ENCODE data around the gene ARPC2. TPM values are rescaled to one million over a fixed set of nuclear protein-coding genes. Genes with fewer than 3 reads are reported as not detected.

The ARPC2 gene
- total RNA-seq, 1 donor from 2014 or later: 153 TPM

DNA sequence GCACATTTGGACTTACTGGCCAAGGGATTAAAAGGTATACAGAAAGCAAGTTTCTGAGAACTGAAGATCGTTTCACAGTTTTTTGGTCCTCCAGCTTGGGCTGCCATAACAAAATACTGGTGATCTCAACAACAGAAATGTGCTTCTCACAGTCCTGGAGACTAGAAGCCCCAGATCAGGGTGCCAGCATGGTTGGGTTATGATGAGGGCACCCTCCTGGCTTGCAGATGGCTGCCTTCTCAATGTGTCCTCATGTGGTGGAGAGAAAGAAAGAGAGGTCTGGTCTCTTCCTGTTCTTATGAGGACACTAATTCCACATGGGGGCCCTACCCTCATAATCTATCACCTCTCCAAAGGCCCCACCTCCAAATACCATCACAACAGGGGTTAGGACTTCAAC lies 30.1 kb upstream of the ARPC2 start:
- Mint-ChIP-seq H3K27ac (no peak overlapping the region), H3K9me3 (ENCODE audit: low read depth) (no peaks in the 10 kb centered on the region), H3K4me3 (ENCODE audit: low read depth) (no peak overlapping the region), H3K36me3 (ENCODE audit: insufficient read depth) (no peaks in the 10 kb centered on the region), H3K4me1 (ENCODE audit: low read depth) (peaks cover 4% of the 10 kb centered on the region), H3K27me3 (peaks cover 6% of the 10 kb centered on the region)
- no peak for DNase-seq (ENCODE audit: low spot score, unreplicated experiment)
- TF ChIP-seq, protein P1, sequence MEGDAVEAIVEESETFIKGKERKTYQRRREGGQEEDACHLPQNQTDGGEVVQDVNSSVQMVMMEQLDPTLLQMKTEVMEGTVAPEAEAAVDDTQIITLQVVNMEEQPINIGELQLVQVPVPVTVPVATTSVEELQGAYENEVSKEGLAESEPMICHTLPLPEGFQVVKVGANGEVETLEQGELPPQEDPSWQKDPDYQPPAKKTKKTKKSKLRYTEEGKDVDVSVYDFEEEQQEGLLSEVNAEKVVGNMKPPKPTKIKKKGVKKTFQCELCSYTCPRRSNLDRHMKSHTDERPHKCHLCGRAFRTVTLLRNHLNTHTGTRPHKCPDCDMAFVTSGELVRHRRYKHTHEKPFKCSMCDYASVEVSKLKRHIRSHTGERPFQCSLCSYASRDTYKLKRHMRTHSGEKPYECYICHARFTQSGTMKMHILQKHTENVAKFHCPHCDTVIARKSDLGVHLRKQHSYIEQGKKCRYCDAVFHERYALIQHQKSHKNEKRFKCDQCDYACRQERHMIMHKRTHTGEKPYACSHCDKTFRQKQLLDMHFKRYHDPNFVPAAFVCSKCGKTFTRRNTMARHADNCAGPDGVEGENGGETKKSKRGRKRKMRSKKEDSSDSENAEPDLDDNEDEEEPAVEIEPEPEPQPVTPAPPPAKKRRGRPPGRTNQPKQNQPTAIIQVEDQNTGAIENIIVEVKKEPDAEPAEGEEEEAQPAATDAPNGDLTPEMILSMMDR (IDR thresholded peaks at IDR 0.05; ENCODE audit: unreplicated experiment): no peak

DNA sequence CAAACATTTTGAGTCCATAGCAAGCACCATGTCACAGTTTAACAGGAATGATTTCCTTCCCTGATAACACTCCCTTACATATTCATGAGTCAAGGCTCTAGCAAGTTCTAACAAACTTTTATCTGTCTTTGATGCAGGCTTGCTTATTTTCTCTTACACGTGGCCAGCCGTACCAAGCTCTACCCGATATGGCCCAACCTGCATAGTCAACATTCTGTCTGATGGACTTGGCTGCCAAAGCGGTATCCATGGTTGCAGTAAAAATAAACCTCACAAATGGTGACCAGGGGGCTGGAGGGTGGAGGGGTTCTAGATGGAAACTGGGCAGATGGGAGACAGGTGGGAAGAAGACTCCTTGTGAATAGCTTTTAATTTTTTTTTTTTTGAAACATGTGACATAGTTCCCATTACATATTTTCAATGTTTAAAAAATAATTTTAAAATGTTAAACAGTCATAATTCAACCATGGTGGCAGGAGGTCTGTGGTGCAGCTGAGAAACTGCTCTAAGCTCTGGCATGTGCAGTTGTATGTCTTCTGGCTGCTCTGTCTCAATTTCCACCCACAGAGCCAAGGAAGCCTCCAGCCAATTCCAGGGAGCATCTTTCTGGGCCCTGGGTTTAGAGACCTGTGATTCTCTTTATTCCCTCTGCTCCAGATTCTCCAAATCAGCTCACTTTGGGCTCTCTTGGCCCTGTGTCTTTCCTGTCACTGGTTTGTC lies 29.5 kb upstream of the ARPC2 start:
- Mint-ChIP-seq H3K4me3 (ENCODE audit: low read depth) (no peak overlapping the region), H3K4me1 (ENCODE audit: low read depth) (peaks cover 4% of the 10 kb centered on the region), H3K36me3 (ENCODE audit: insufficient read depth) (no peaks in the 10 kb centered on the region), H3K27ac (no peak overlapping the region), H3K27me3 (peaks cover 6% of the 10 kb centered on the region), H3K9me3 (ENCODE audit: low read depth) (no peaks in the 10 kb centered on the region)
- no peak for DNase-seq (ENCODE audit: low spot score, unreplicated experiment)
- TF ChIP-seq, protein P1 (IDR thresholded peaks at IDR 0.05; ENCODE audit: unreplicated experiment): no peak

- Mint-ChIP-seq H3K4me3 (ENCODE audit: low read depth) (no peak overlapping the region), H3K4me1 (ENCODE audit: low read depth) (peaks cover 4% of the 10 kb centered on the region), H3K27me3 (peaks cover 3% of the 10 kb centered on the region), H3K9me3 (ENCODE audit: low read depth) (no peaks in the 10 kb centered on the region), H3K36me3 (ENCODE audit: insufficient read depth) (no peaks in the 10 kb centered on the region), H3K27ac (no peak overlapping the region)
- no peak for DNase-seq (ENCODE audit: low spot score, unreplicated experiment)
- TF ChIP-seq, protein P1 (IDR thresholded peaks at IDR 0.05; ENCODE audit: unreplicated experiment): no peak
These were observed 28.5 kb upstream of the ARPC2 start for GRCh38 chr2:218188528-218188927.

DNA sequence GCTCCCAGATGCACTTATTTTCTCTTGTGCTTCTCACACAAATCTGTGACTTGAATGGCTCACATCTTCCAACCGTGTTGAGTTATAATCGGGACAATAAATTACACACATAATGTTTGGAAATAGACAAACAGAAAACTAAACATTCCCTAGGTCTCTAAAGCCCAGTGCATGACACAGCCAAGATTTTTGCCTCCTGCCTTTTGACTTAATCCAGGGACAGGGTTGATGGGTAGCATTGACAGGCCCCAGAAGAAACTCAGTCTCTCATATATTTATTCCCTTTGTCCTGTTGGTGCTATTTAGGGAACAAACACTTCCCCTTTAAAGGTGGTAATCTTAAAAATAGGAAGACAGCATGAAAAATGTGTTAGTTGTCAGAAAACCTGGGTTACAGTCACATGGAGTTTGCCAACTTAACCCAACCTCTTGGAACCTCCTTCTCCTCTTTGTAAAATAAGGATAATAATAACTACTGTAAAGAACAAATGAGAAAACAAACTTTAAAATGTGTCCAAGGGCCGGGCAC lies 24.0 kb upstream of the ARPC2 start:
- Mint-ChIP-seq H3K9me3 (ENCODE audit: low read depth) (no peaks in the 10 kb centered on the region), H3K36me3 (ENCODE audit: insufficient read depth) (no peaks in the 10 kb centered on the region), H3K4me1 (ENCODE audit: low read depth) (no peaks in the 10 kb centered on the region), H3K4me3 (ENCODE audit: low read depth) (no peak overlapping the region), H3K27ac (no peak overlapping the region), H3K27me3 (peaks cover 3% of the 10 kb centered on the region)
- TF ChIP-seq, protein P1 (IDR thresholded peaks at IDR 0.05; ENCODE audit: unreplicated experiment): no peak
- DNase-seq (ENCODE audit: low spot score, unreplicated experiment): no peak

DNA sequence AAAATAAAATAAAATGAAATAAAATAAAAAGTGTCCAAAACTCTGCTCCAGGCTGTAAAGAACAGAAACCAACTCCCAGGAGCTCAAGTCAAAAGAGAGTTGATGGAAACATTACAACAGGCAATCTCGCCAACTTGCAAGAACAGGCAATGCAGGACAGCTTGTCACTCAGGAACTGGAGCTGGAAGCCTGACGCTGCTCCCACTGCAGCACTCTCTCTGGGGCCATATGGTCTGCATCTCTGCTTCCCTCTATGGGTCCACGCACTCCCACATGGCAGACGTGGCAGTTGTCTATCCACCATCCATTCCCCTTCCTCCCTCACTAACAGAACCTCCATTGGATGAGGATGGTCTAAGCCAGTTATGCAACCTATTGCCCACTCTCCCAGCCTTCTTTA lies 23.3 kb upstream of the ARPC2 start:
- Mint-ChIP-seq H3K9me3 (ENCODE audit: low read depth) (no peaks in the 10 kb centered on the region), H3K27me3 (peaks cover 5% of the 10 kb centered on the region), H3K4me3 (ENCODE audit: low read depth) (no peak overlapping the region), H3K27ac (no peak overlapping the region), H3K4me1 (ENCODE audit: low read depth) (no peaks in the 10 kb centered on the region), H3K36me3 (ENCODE audit: insufficient read depth) (no peaks in the 10 kb centered on the region)
- no peak for DNase-seq (ENCODE audit: low spot score, unreplicated experiment)
- TF ChIP-seq, protein P1 (IDR thresholded peaks at IDR 0.05; ENCODE audit: unreplicated experiment): no peak
